Upper lobe of right lung (tissue), 1 donor: ENCODE results near the gene PLCB1. TPM values are rescaled to one million over a fixed set of nuclear protein-coding genes. Genes with fewer than 3 reads are reported as not detected.

Experiments used
- ATAC-seq: fragments of 200-7000 bp; cut with Tn5 transposase; one replicate; pipeline ENCODE4 v1.9.1; 2020; ENCODE audit warnings: mild to moderate bottlenecking, moderate library complexity
- DNase-seq: peaks from one replicate; pipeline ENCODE4 v3.0.0-alpha.2; 2020
- H3K27ac ChIP-seq: fragments of 200-600 bp; one replicate; pipeline ENCODE4 v1.8.0; 2022
- H3K27me3 ChIP-seq: fragments of 200-600 bp; one replicate; pipeline ENCODE4 v1.8.0; 2022; ENCODE audit warnings: mild to moderate bottlenecking
- H3K36me3 ChIP-seq: fragments of 200-600 bp; one replicate; pipeline ENCODE4 v1.8.0; 2022
- H3K4me1 ChIP-seq: fragments of 200-600 bp; one replicate; pipeline ENCODE4 v1.8.0; 2022
- H3K4me3 ChIP-seq: fragments of 200-600 bp; one replicate; pipeline ENCODE4 v1.8.0; 2022; ENCODE audit warnings: mild to moderate bottlenecking
- H3K9me3 ChIP-seq: fragments of 200-600 bp; one replicate; pipeline ENCODE4 v1.8.0; 2022
- intact Hi-C: fragments of 100-400 bp; cut with DNase I; formaldehyde crosslinking; loops from one replicate; pipeline ENCODE4 v1.11.0; 2022
- total RNA-seq: library from RNA; stranded (reverse); fragmentation: NEBNext Ultra II Directional; extraction: Animal tissue kit (Norgen Biotek cat#: 25700); gene quantifications from one replicate; pipeline ENCODE4 v1.2.1, GENCODE V29; 2021
- TF ChIP-seq, protein P1 (sequence below): fragments of 200-600 bp; IDR thresholded peaks from one replicate; pipeline ENCODE4 v1.8.0; 2022; ENCODE audit warnings: antibody characterized with exemption
- donor health status: DM: no; HTN: yes; CAD: no; lungs with severe emphysema.

Gene PLCB1
- total RNA-seq, 1 donor from 2014 or later, result 12.4 TPM

- ATAC-seq (no peak), DNase-seq (no peak)
- intact Hi-C loops, result no loop called here
- Histone ChIP-seq H3K27ac (no peak overlapping the region), H3K4me3 (no peak overlapping the region), H3K4me1 (no peaks in the 10 kb centered on the region), H3K9me3 (no peaks in the 10 kb centered on the region), H3K27me3 (no peaks in the 10 kb centered on the region), H3K36me3 (no peaks in the 10 kb centered on the region)
- TF ChIP-seq, protein P1, sequence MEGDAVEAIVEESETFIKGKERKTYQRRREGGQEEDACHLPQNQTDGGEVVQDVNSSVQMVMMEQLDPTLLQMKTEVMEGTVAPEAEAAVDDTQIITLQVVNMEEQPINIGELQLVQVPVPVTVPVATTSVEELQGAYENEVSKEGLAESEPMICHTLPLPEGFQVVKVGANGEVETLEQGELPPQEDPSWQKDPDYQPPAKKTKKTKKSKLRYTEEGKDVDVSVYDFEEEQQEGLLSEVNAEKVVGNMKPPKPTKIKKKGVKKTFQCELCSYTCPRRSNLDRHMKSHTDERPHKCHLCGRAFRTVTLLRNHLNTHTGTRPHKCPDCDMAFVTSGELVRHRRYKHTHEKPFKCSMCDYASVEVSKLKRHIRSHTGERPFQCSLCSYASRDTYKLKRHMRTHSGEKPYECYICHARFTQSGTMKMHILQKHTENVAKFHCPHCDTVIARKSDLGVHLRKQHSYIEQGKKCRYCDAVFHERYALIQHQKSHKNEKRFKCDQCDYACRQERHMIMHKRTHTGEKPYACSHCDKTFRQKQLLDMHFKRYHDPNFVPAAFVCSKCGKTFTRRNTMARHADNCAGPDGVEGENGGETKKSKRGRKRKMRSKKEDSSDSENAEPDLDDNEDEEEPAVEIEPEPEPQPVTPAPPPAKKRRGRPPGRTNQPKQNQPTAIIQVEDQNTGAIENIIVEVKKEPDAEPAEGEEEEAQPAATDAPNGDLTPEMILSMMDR, result no peak
These were observed 268.4 kb downstream of the PLCB1 start for GRCh38 chr20:8400486-8400885.

GRCh38 chr20:8401556-8401955, 269.5 kb downstream of the PLCB1 start:
- TF ChIP-seq, protein P1, result no peak
- no peak overlapping the region for H3K27ac ChIP-seq
- no peak overlapping the region for H3K4me3 ChIP-seq
- no peaks in the 10 kb centered on the region for H3K4me1 ChIP-seq
- H3K36me3 ChIP-seq, result no peaks in the 10 kb centered on the region
- H3K27me3 ChIP-seq, result no peaks in the 10 kb centered on the region
- ATAC-seq (no peak), DNase-seq (no peak)
- intact Hi-C loops, result no loop called here
- no peaks in the 10 kb centered on the region for H3K9me3 ChIP-seq

- H3K27me3 ChIP-seq, result no peaks in the 10 kb centered on the region
- H3K36me3 ChIP-seq, result no peaks in the 10 kb centered on the region
- no peak overlapping the region for H3K4me3 ChIP-seq
- no peak for DNase-seq
- TF ChIP-seq, protein P1, result no peak
- ATAC-seq, result no peak
- H3K4me1 ChIP-seq, result no peaks in the 10 kb centered on the region
- intact Hi-C loops, result no loop called here
- H3K27ac ChIP-seq, result no peak overlapping the region
- no peaks in the 10 kb centered on the region for H3K9me3 ChIP-seq
These were observed 270.7 kb downstream of the PLCB1 start for GRCh38 chr20:8402798-8403197.

GRCh38 chr20:8404912-8405635, 273.0 kb downstream of the PLCB1 start:
- Histone ChIP-seq H3K4me1 (no peaks in the 10 kb centered on the region), H3K9me3 (no peaks in the 10 kb centered on the region), H3K27me3 (no peaks in the 10 kb centered on the region), H3K36me3 (no peaks in the 10 kb centered on the region), H3K27ac (no peak overlapping the region), H3K4me3 (no peak overlapping the region)
- no peak for ATAC-seq
- TF ChIP-seq, protein P1, result no peak
- intact Hi-C loops, result no loop called here
- no peak for DNase-seq

DNA sequence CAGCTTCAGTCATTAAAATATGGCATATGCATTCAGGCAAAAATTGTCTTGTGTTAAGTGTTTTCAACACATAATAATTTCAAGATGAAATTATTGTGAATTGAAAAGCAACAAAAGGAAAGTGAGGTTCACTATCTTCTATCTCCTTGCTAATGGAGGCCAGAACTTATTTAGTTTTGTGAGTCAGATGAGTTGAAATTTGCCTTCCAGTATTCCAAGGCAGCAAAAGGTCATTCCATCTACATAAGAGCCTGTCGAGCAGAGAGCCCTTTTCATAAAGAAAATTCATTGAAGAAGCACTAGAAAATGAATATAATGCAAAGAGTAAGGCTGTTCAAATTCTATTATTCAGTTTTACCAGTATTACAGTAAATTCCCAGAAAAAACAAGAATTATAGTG, 274.3 kb downstream of the PLCB1 start:
- Histone ChIP-seq H3K4me1 (no peaks in the 10 kb centered on the region), H3K27ac (no peak overlapping the region), H3K9me3 (no peaks in the 10 kb centered on the region), H3K36me3 (no peaks in the 10 kb centered on the region), H3K27me3 (no peaks in the 10 kb centered on the region), H3K4me3 (no peak overlapping the region)
- ATAC-seq, result no peak
- intact Hi-C loops, result no loop called here
- DNase-seq, result no peak
- TF ChIP-seq, protein P1, result no peak
